NCI-H2029 (cell line): ENCODE measurements around the gene SLC10A7.

Experiments
- DNase-seq: peaks from one replicate; lab custom pipeline; 2025; lab: John Stamatoyannopoulos, UW

SLC10A7 gene

GRCh38 chr4:146494143-146494542 is 27.6 kb downstream of the SLC10A7 start:
- no peak for DNase-seq

GRCh38 chr4:146490106-146490505 is 31.6 kb downstream of the SLC10A7 start:
- DNase-seq = no peak

- DNase-seq = no peak
These were observed 33.1 kb downstream of the SLC10A7 start for GRCh38 chr4:146488495-146489174.

- DNase-seq = no peak
These were observed 35.2 kb downstream of the SLC10A7 start for GRCh38 chr4:146486565-146486964.

GRCh38 chr4:146485968-146486367 is 35.8 kb downstream of the SLC10A7 start:
- DNase-seq = no peak

GRCh38 chr4:146482788-146483187 is 39.0 kb downstream of the SLC10A7 start:
- no peak for DNase-seq

GRCh38 chr4:146481246-146481645 is 40.5 kb downstream of the SLC10A7 start:
- DNase-seq = no peak

- no peak for DNase-seq
These were observed 43.7 kb downstream of the SLC10A7 start for GRCh38 chr4:146478009-146478408.

GRCh38 chr4:146477054-146477453 is 44.7 kb downstream of the SLC10A7 start:
- no peak for DNase-seq

GRCh38 chr4:146472404-146472803 is 49.3 kb downstream of the SLC10A7 start:
- no peak for DNase-seq

GRCh38 chr4:146470604-146471003 is 51.1 kb downstream of the SLC10A7 start:
- no peak for DNase-seq

- DNase-seq = no peak
These were observed 52.7 kb downstream of the SLC10A7 start for GRCh38 chr4:146469022-146469421.

GRCh38 chr4:146465628-146466027 is 56.1 kb downstream of the SLC10A7 start:
- no peak for DNase-seq

- no peak for DNase-seq
These were observed 59.5 kb downstream of the SLC10A7 start for GRCh38 chr4:146462251-146462650.

GRCh38 chr4:146458594-146458993 is 63.1 kb downstream of the SLC10A7 start:
- DNase-seq = no peak

GRCh38 chr4:146456681-146457080 is 65.1 kb downstream of the SLC10A7 start:
- no peak for DNase-seq

- DNase-seq = no peak
These were observed 68.4 kb downstream of the SLC10A7 start for GRCh38 chr4:146453181-146453807.

- no peak for DNase-seq
These were observed 71.2 kb downstream of the SLC10A7 start for GRCh38 chr4:146450524-146450923.

GRCh38 chr4:146446555-146446954 is 75.2 kb downstream of the SLC10A7 start:
- DNase-seq = no peak

GRCh38 chr4:146445198-146446150 is 76.3 kb downstream of the SLC10A7 start:
- DNase-seq = no peak

- no peak for DNase-seq
These were observed 78.2 kb downstream of the SLC10A7 start for GRCh38 chr4:146443525-146443924.

- DNase-seq = no peak
These were observed 78.9 kb downstream of the SLC10A7 start for GRCh38 chr4:146442801-146443200.

GRCh38 chr4:146439999-146440398 is 81.7 kb downstream of the SLC10A7 start:
- no peak for DNase-seq
